TTC549 (cell line): Measurements from ENCODE around the gene SSH2.
"Not testable (repeated sequence)": the region's sequence is repeated elsewhere in the genome, so short reads cannot be mapped to it uniquely, and the experiment has no call there.

Source experiments
- FAIRE-seq: peaks from 2 replicates; lab custom pipeline; 2012; peaks lifted over from hg19 to GRCh38; lab: Jason Lieb, UNC

SSH2 gene

GRCh38 chr17:29835435-29836351 is 94.3 kb downstream of the SSH2 start:
- FAIRE-seq: no peak

- no peak for FAIRE-seq
Observed at GRCh38 chr17:29833801-29834200, 96.2 kb downstream of the SSH2 start.

GRCh38 chr17:29828676-29829284 is 101.2 kb downstream of the SSH2 start:
- FAIRE-seq: no peak

- no peak for FAIRE-seq
Observed at GRCh38 chr17:29827179-29827578, 102.8 kb downstream of the SSH2 start.

- FAIRE-seq: no peak
Observed at GRCh38 chr17:29826114-29826692, 103.8 kb downstream of the SSH2 start.

GRCh38 chr17:29825604-29826003 is 104.4 kb downstream of the SSH2 start:
- FAIRE-seq: no peak

GRCh38 chr17:29821897-29822296 is 108.1 kb downstream of the SSH2 start:
- no peak for FAIRE-seq

GRCh38 chr17:29820425-29820824 is 109.6 kb downstream of the SSH2 start:
- no peak for FAIRE-seq

- peak; percentile 89 for FAIRE-seq
Observed at GRCh38 chr17:29807520-29808361, 122.3 kb downstream of the SSH2 start.

- no peak for FAIRE-seq
Observed at GRCh38 chr17:29802246-29802645, 127.8 kb downstream of the SSH2 start.

- peak; percentile 39 for FAIRE-seq
Observed at GRCh38 chr17:29800457-29800856, 129.6 kb downstream of the SSH2 start.

GRCh38 chr17:29796652-29797051 is 133.4 kb downstream of the SSH2 start:
- FAIRE-seq: no peak

- no peak for FAIRE-seq
Observed at GRCh38 chr17:29793501-29793900, 136.5 kb downstream of the SSH2 start.

GRCh38 chr17:29791336-29792080 is 138.5 kb downstream of the SSH2 start:
- no peak for FAIRE-seq

GRCh38 chr17:29789196-29790170 is 140.5 kb downstream of the SSH2 start:
- no peak for FAIRE-seq

GRCh38 chr17:29787995-29788394 is 142.0 kb downstream of the SSH2 start:
- FAIRE-seq: no peak

GRCh38 chr17:29782917-29783316 is 147.1 kb downstream of the SSH2 start:
- no peak for FAIRE-seq

GRCh38 chr17:29779812-29780190 is 150.2 kb downstream of the SSH2 start:
- not testable (repeated sequence) for FAIRE-seq

GRCh38 chr17:29778956-29779811 is 150.8 kb downstream of the SSH2 start:
- peak; percentile 40 for FAIRE-seq
